Peyer's patch (tissue), 4 donors: ENCODE data around the gene CCNB1. TPM values are rescaled to one million over a fixed set of nuclear protein-coding genes. Genes with fewer than 3 reads are reported as not detected.
A peak's percentile ranks its signal among the peaks of the same experiment; 100 is the strongest.
"Not testable (repeated sequence)": the region's sequence is repeated elsewhere in the genome, so short reads cannot be mapped to it uniquely, and the experiment has no call there.

Experiments
- DNase-seq, 3 donors: peaks; one replicate each; pipeline ENCODE4 v3.0.0-alpha.2; 2017 to 2019
- H3K27ac ChIP-seq, 4 donors: fragments of 200-600 bp; sonication (generic); one replicate each; pipeline ENCODE4 v1.5.1; 2016 to 2019
- H3K27me3 ChIP-seq, 2 donors: fragments of 200-600 bp; sonication (generic); one replicate each; pipeline ENCODE4 v1.5.1; 2019
- H3K36me3 ChIP-seq, 3 donors: fragments of 200-600 bp; sonication (generic); one replicate each; pipeline ENCODE4 v1.5.1; 2016 to 2019
- H3K4me1 ChIP-seq, 4 donors: fragments of 200-600 bp; sonication (generic); one replicate each; pipeline ENCODE4 v1.5.1; 2016 to 2019
- H3K4me3 ChIP-seq, 4 donors: fragments of 200-600 bp; sonication (generic); 1 replicate in 3 of 4; 2 replicates in 1 of 4; pipeline ENCODE4 v1.5.1; 2016 to 2019; ENCODE audit warnings: mild to moderate bottlenecking in 1 of 4
- H3K9me3 ChIP-seq, 4 donors: fragments of 200-600 bp; sonication (generic); one replicate each; pipeline ENCODE4 v1.5.1; 2016 to 2019; ENCODE audit warnings: mild to moderate bottlenecking in 1 of 4
- CTCF ChIP-seq, 6 experiments: fragments of 450-650 bp in 4 of 6; fragments of 200-600 bp in 2 of 6; sonication (generic) in 1 of 6; IDR thresholded peaks; one replicate each; pipeline ENCODE4 v1.5.1; 2017 to 2019; ENCODE audit warnings: antibody characterized with exemption in 6 of 6, mild to moderate bottlenecking in 3 of 6, moderate library complexity in 1 of 6
- POLR2A ChIP-seq, 2 donors: fragments of 450-650 bp; IDR thresholded peaks; one replicate each; pipeline ENCODE4 v1.5.1; 2017; ENCODE audit warnings: antibody characterized with exemption in 2 of 2, mild to moderate bottlenecking in 2 of 2, moderate library complexity in 2 of 2
- small RNA-seq, 2 donors: library from RNA; depleted of rRNA; stranded (forward); fragments of <200 nt; gene quantifications; one replicate each; pipeline ENCODE3, GENCODE V24; 2016
- total RNA-seq, 4 donors: library from RNA; depleted of rRNA; stranded (reverse); fragments of >200 nt; gene quantifications; one replicate each; pipeline ENCODE4 v1.1.0, GENCODE V29; 2016

Gene CCNB1
- total RNA-seq, 4 donors from 2014 or later = 8.1 to 22.3 (median 11.2) TPM

- H3K27ac ChIP-seq = peak overlapping the region; percentile 94 to 99 (median 97)
- TF ChIP-seq CTCF (IDR thresholded peaks at IDR 0.05) = peak in 5 of 6 experiments; percentile 14 to 61 (median 45)
- TF ChIP-seq POLR2A (IDR thresholded peaks at IDR 0.05) = peak; percentile 90 to 93
- H3K36me3 ChIP-seq = no peaks in the 10 kb centered on the region
- H3K4me1 ChIP-seq = peaks cover 0 to 10% (median 0%) of the 10 kb centered on the region in 4 donors
- H3K27me3 ChIP-seq = no peaks in the 10 kb centered on the region
- peak; percentile 99 to 100 (median 100) for DNase-seq
- no peaks in the 10 kb centered on the region for H3K9me3 ChIP-seq
- peak overlapping the region; percentile 70 to 100 (median 82) for H3K4me3 ChIP-seq
These were observed 50.9 kb downstream of the CCNB1 start for GRCh38 chr5:69217548-69218526.

GRCh38 chr5:69219939-69220338 lies 53.0 kb downstream of the CCNB1 start:
- no peak overlapping the region for H3K4me3 ChIP-seq
- DNase-seq = no peak
- no peaks in the 10 kb centered on the region for H3K27me3 ChIP-seq
- no peaks in the 10 kb centered on the region for H3K9me3 ChIP-seq
- no peak overlapping the region for H3K27ac ChIP-seq
- no peak for TF ChIP-seq CTCF (IDR thresholded peaks at IDR 0.05)
- no peak for TF ChIP-seq POLR2A (IDR thresholded peaks at IDR 0.05)
- H3K36me3 ChIP-seq = peaks cover 0 to 6% (median 0%) of the 10 kb centered on the region in 3 donors
- H3K4me1 ChIP-seq = peaks cover 0 to 10% (median 0%) of the 10 kb centered on the region in 4 donors

GRCh38 chr5:69220371-69220770 lies 53.4 kb downstream of the CCNB1 start:
- not testable (repeated sequence) for H3K27ac ChIP-seq, H3K9me3 ChIP-seq, H3K4me3 ChIP-seq, H3K4me1 ChIP-seq, DNase-seq, H3K27me3 ChIP-seq
- H3K36me3 ChIP-seq = peaks cover 0 to 10% (median 0%) of the 10 kb centered on the region in 3 donors

GRCh38 chr5:69220833-69221232 lies 53.9 kb downstream of the CCNB1 start:
- H3K9me3 ChIP-seq, DNase-seq, H3K27me3 ChIP-seq, H3K4me3 ChIP-seq, H3K27ac ChIP-seq, H3K4me1 ChIP-seq: not testable (repeated sequence)
- peaks cover 0 to 10% (median 0%) of the 10 kb centered on the region in 3 donors for H3K36me3 ChIP-seq

- TF ChIP-seq POLR2A (IDR thresholded peaks at IDR 0.05) (no peak), CTCF (IDR thresholded peaks at IDR 0.05) (no peak)
- no peaks in the 10 kb centered on the region for H3K9me3 ChIP-seq
- no peak overlapping the region for H3K4me3 ChIP-seq
- H3K4me1 ChIP-seq = no peaks in the 10 kb centered on the region
- no peaks in the 10 kb centered on the region for H3K27me3 ChIP-seq
- DNase-seq = no peak
- peaks cover 0 to 35% (median 0%) of the 10 kb centered on the region in 3 donors for H3K36me3 ChIP-seq
- no peak overlapping the region for H3K27ac ChIP-seq
These were observed 57.6 kb downstream of the CCNB1 start for GRCh38 chr5:69224520-69224919.

GRCh38 chr5:69225860-69226259 lies 58.9 kb downstream of the CCNB1 start:
- no peaks in the 10 kb centered on the region for H3K9me3 ChIP-seq
- H3K27me3 ChIP-seq = no peaks in the 10 kb centered on the region
- H3K4me1 ChIP-seq = no peaks in the 10 kb centered on the region
- H3K27ac ChIP-seq = no peak overlapping the region
- H3K4me3 ChIP-seq = no peak overlapping the region
- DNase-seq = no peak
- H3K36me3 ChIP-seq = peaks cover 0 to 39% (median 0%) of the 10 kb centered on the region in 3 donors
- TF ChIP-seq CTCF (IDR thresholded peaks at IDR 0.05) (no peak), POLR2A (IDR thresholded peaks at IDR 0.05) (no peak)

Small RNA genes within 50 kb of the gene (small RNA-seq; reads per million reads assigned to genes)
- gene SNORA50D = 0 reads per million in 2 donors

Other genes with a start within 250 kb of the CCNB1 start
- 10 to 100 TPM; 14.0 to 50.4 (median 33.8) TPM for gene SLC30A5, start 73.1 kb upstream of the CCNB1 start, total RNA-seq
- 10 to 100 TPM in 1 of 4 donors, 1 to 10 TPM in 3; 2.9 to 11.6 (median 3.9) TPM for gene CENPH, start 22.4 kb downstream of the CCNB1 start, total RNA-seq
- 10 to 100 TPM in 3 of 4 donors, 1 to 10 TPM in 1; 8.2 to 56.0 (median 25.1) TPM for gene CDK7, start 67.7 kb downstream of the CCNB1 start, total RNA-seq
- gene CCDC125, start 165.7 kb downstream of the CCNB1 start, total RNA-seq = 10 to 100 TPM; 14.0 to 23.9 (median 19.6) TPM
- gene AK6, start 202.4 kb downstream of the CCNB1 start, total RNA-seq = 10 to 100 TPM in 2 of 4 donors, 1 to 10 TPM in 2; 5.0 to 31.0 (median 10.9) TPM
- gene TAF9, start 202.4 kb downstream of the CCNB1 start, total RNA-seq = 10 to 100 TPM; 27.1 to 37.1 (median 32.9) TPM
- gene RAD17, start 202.7 kb downstream of the CCNB1 start, total RNA-seq = 10 to 100 TPM in 3 of 4 donors, 1 to 10 TPM in 1; 7.3 to 47.0 (median 21.7) TPM
- gene MARVELD2, start 248.0 kb downstream of the CCNB1 start, total RNA-seq = 10 to 100 TPM in 3 of 4 donors, 1 to 10 TPM in 1; 9.1 to 67.3 (median 46.3) TPM